GM18511 (cell line): Measurements from ENCODE around the gene TRIO.

Experiments
- ATAC-seq: cut with Tn5 transposase; IDR thresholded peaks from one replicate; pipeline ENCODE4 v1.9.1; 2021; ENCODE audit warnings: mild to moderate bottlenecking, moderate library complexity; ENCODE audit not compliant: unreplicated experiment

Gene TRIO

DNA sequence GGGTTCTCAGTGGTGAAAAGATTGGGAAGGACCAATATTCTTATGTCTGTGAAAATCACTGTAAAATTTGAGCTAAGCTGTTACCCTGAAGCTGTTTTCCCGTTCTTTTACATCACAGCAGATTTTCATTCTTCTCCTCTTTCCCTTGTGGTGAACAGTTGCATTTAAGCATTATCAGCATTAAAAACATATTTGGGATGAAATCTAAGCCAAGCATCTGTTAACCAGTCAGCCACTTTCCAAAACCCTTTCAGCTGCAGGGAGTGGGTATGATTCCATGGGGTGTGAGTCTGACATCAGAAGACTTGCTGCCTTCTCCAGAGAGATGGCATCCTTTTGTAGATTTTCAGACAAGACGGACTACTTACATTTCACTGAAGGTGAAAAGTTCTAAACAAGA lies 97.2 kb downstream of the TRIO start:
- no peak for ATAC-seq

DNA sequence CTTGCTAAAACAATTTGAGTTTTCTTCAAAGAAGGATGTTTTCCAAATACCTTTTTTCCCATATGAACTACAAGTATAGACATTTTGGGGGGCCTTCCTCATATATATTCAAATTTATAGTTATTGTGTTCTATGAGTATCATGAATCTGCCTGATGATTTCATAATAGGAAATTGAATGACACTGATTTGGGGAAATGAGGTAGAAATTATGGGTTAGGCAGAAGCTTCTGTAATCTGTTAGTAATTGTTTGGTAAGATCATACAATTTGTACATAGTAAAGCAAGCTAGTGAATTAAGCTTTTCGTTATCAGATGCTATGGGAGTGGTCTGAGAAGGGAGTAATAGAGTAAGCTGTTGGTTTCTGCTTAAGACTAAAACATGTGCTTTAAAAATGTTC lies 98.0 kb downstream of the TRIO start:
- no peak for ATAC-seq

DNA sequence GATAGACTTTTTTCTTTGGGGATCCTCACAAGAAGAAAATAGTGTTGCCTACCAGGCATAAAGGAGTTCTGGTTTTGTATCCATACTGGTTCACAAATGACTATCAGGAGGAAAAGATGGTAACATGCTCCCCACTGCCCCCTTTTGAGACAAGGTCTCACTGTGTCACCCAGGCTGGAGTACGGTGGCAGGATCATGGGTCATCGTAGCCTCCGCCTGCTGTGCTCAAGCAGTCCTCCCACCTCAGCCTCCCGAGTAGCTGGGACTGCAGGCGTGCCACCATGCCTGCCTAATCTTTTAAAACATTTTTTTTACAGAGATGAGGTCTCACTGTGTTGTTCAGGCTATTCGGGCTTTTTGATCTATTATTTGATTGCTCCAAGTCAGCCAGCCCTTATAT lies 99.3 kb downstream of the TRIO start:
- no peak for ATAC-seq

DNA sequence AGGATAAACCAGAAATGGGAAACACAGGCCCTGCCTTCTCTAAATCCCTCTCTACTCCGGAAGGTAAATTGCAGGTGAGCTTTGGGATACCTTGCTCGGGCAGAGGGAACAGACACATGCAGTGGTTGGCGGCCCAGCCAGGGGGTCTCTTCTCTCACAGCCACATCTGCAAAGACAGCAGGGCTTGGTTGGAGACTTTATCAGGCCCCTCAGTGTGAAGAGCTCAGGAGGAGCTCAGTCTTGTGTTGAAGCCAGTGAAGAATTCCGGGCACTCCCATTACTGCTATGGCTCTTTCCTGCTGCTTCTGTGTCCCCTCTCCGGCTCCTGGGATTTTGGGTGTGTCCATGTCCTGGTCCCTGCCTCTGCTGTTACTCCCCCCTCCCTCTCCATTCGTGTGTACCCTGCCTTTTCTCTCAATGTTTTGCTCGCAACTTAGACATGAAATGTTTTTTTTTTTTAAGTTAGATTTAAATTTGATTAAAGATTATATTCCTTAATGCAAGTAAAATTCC lies 99.8 kb downstream of the TRIO start:
- ATAC-seq: no peak

DNA sequence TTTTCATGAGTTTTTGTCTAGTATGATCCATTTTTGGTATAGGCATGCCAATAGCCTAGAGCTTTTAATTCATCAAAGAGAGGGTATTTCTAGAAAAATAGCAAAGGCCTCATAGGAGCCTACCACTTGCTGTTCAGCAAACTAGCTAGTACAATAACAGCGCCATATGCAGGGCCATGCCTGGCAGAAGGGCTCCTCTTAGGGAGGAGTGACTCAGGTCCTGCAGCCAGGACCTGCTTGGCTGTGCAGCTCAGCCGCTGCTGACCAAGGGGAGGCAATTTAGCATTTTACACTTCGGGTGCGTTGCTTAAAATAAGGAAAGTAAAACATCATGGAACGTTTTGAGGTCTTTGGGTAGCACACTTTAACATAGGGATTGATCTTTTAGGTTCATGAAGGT lies 100.6 kb downstream of the TRIO start:
- ATAC-seq: no peak

DNA sequence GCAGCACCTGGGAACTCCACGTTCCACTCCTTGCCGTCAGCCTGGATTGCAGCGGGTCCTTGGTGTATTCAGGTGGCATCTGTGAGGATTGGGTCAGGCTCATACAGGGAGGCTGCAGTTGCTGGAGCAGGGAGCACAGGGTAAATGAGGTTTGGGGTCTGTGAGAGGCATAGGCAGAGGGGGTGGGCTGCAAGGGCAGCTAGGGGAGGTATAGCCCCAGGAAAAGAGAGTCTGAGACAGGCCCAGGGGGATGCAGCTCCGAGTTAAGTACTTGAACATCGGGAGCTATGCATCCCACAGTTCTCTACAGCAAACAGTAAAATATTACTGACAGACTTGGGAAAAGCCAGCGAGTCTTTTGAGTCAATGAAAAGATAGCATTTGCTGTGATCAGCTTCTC lies 101.6 kb downstream of the TRIO start:
- ATAC-seq: no peak

DNA sequence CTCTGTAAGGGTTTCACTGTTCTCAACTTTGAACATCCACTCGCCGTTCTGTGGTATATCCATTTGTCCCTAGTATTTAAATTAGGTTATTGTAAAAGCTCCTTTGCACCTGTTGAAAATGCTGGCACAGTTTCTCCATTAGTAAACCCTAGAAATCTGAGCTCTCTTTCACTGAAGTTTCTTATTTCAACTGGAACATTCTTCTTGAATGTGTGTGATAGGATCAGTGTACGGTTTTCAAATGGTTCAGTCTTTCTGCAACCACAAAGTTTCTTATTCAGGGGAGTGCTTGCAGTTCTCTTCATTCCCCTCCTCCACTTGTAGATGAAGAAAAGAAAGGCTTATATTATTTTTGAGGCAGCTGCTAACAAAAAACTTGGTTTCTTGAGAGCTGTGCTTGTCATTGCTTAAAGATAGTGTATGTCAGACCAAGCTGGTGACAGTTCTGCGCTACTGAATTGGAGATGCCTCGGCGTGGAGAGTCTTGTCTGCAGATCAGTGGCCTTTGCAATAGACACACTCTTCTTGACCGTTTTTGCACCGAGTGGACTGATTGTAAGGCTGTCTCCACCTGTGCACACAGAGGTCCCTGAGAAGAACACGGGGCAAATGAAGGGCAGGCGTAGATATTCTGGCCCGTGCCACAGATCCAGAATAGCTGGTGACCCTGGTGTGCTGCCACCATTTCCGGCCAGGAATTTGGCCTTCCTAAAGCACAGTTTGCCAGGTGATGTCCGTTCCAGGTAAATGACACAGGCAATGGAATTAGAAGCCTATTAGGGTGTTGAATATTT lies 102.2 kb downstream of the TRIO start:
- ATAC-seq: peak; percentile 52

DNA sequence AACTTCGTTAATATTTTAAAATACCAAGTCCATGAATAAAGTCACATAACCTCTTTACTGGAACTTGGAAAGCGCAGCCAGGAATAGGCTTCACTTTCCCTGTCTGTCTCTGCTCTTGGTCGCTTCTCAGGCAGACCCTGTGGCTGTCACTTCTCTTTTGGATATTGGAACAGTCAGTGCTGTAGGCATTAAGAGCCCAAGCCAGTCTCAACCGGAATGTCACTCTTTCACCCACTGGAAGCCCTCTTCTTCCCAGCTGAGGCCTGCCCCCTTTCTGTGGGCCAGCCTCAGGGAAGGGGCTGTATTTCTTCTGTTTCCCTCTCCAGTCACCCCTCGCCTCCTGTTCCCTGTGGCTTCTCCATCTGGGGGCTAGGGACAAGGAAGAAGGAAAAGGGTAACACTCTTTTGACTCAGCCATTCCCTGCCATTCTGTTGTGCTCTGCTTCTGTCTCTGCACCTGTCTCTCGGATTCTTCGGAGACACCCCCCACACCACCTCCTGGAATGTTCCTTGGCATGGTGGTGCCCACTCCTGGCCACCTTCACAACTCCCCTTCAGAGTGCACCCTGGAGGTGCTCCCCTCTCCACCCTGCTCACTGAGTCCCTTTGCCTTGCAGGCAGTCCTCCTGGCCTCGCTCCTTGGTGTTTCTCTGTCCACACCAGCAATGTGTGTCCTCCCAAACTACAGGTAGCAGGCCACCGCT lies 103.4 kb downstream of the TRIO start:
- ATAC-seq: no peak

DNA sequence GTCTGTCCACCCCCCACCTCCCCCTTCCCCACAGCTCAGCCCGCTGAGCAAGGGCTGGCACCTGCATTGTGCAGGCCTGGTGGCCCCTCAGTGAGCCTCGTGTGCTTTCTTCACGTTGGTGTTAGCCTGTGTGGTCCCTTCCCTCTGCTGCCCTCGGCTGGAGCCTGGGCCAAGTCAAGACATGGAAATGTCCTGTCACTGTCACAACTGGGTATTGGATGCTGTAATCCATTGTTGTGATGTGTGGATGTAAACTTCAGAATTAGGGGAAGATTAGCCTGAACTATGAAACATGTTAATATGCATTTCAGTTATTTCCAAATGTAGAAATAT lies 103.9 kb downstream of the TRIO start:
- no peak for ATAC-seq

DNA sequence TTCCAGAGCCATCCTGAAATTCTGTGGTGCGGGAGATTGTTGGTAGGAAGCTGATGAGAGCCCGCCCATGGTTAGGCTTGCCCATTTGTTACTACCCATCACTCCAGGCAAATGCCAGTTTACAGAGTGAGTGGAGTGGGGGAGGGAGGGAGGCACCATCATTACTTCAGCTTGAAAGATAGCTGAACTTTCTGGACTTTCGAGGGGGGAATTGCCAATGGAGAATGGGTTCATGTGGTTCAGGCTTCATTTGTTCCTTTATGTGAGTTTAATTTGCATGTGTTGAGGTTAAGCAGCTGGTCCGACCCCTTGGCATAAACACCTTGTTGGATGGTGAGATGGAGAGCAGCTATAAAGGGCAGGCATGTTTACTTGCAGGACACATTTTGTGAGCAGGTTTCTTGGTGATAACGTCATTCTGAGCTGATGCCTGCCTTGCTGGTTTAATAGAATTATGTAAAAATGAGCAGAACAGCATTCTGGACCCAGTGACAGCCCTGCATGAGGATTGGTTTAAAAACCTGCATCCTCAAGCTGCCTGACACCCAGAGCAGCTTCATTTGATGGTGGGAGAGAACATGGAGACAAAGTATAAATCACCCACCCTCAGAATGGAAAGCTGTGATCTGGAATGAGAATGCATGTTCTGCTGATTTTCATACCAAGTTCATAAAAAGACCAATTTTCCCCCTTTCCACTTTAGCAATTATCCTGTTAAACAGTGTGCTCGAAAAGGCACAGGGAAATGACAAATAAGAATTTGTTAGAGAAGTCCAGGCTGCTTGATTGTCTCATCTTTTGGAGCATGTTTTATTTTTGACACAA lies 106.3 kb downstream of the TRIO start:
- ATAC-seq: no peak

DNA sequence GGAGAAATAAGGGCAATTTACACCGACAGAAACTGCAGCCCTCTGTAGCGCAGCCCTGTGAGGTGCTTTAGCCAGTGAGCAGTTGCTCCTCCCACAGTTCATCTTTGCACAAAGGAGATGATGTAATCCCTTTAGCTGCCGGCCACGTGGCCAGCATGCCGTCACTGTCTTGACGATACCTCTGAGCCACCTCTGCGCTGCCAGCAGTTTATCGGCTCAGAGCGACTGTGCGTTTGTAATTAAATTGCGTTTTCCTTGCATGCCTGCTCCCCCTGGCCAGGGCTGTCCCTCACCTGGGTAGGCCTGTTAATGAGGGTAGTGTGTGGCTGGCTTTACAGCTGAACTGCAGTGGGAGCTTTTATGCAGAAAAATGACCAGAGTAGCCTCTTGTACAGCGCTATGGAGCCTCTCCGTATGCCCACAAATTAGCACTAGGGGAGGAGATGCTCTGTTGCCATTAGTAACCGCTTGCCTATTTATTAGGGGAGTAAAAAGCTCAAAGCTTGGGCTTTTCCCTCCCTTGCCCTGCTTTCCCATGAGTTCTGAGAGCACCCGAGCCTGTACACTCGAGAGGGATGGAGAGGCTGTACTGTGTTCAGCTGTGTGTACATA lies 107.0 kb downstream of the TRIO start:
- ATAC-seq: peak; percentile 6

DNA sequence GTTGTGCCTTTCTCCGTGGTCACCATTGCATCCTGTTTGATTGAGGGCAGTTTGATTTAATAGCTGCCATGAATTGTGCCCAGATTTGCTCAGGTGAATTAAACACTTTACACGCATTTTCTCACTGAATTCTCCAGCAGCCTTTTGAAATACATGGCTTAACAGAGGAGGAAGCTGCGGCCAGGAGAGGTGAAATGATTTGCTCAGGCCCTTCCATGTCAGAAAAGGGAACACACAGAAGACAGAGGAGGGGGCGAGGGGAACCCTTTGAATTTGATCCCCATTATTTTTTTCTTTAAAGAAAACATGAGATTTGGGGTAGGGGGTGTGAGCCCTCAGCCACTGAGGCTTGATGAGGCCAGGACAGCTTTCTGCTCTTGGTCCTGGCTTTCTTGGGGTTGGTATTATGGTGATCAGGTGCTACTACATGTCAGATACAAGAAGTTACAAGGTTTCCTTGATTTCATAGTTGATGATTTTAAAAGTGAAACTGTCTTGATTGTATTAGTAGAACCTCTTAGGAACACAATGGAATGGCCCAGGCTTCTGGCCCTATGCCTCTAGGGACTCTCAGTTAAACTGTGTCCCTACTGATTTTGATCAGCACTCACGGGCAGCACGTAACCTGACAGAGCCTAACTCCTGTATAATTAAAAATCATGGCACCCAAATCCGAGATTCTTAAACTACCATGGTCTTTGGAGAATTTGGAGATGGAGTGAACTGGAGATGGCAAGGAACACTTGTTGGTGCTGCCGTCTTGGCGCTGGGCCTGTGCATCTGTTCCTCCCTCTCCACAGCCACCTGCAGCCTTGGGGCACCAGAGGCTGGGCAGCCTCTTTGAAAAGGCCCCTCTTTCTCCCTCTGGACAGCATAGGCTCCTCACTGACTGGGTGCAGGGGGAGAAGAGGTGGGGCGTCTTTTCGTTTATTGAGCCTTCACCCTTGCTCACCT lies 107.9 kb downstream of the TRIO start:
- peak; percentile 74 for ATAC-seq

DNA sequence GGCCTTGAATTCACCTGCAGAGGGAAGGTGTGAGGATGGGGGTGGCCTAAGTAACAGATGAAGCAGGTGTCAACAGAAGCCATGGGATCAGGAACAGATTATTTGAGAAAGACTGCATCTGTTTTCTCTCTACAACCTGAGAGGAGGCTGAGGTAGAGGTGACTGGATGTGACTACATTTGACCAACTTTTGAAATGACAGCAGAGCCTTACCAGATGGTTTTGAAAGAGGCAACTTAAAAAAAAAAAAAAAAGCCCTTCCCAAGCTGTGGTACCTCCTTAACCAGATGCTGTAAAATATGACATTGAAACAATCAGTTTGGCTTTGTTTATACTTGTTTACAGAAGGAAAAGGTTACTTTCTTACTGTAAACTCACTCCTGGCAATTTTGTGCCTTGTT lies 108.6 kb downstream of the TRIO start:
- ATAC-seq: peak; percentile 58

DNA sequence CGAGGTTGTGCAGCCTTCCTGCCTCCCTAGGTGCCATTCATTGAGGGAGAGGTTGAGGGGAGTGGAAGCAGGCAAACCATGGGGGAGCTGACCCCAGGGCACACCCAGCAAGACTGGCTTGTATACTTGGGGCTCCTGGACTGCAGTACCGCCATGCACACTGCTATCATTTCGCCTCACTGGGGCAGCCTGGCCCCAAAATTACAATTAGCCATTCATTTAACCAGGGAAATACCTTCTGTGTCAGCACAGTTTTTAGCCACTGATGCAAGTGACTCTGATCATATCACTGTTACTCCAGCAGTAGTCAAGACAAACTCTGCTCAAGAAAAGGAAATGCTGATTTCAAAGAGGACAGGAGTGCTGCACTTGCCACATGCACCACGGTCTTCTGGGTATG lies 109.7 kb downstream of the TRIO start:
- ATAC-seq: no peak

DNA sequence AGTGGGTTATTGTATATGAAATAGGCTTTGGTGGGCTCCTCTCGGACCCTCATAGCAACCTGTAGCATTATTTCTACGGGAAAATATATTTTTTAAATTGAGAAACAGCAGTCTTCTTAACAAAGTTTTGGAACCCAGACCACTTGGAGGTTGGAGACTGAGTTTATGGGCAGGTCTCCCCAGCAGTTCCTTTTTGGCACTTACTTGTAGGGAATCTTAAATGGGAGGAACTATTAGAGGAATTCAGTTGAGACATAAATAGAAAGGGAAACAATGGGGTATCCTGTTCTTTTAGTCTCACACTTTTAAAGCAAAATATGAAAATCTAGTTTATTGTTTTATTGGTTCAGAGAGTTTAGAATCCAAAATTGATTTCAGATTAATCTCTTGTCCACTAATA lies 111.5 kb downstream of the TRIO start:
- no peak for ATAC-seq

DNA sequence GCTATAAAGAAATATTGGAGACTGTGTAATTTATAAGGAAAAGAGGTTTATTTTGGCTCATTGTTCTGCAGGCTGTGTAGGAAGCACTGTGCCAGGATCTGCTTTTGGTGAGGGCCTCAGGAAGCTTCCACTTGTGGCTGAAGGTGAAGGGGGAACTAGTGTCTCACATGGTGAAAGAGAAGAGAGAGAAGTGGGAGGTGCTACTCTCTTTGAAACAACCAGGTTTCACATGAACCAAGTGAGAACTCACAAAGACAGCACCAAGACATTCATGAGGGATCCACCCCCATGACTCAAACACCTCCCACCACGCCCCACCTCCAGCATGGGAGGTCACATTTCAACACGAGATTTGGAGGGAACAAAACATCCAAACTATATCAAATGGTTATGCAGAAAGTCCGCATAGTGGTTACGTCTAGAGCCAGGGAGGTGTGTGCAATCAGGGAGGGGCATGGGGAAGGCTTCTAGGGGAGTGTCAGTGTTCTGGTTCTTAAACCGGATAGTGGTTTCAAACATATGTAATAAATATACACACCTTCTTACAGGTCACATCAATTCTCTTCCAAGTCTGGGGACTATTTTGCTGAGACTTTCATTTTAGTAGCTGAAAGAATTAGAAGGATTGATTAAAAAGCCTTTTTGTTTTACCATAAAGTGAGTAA lies 113.0 kb downstream of the TRIO start:
- ATAC-seq: no peak

DNA sequence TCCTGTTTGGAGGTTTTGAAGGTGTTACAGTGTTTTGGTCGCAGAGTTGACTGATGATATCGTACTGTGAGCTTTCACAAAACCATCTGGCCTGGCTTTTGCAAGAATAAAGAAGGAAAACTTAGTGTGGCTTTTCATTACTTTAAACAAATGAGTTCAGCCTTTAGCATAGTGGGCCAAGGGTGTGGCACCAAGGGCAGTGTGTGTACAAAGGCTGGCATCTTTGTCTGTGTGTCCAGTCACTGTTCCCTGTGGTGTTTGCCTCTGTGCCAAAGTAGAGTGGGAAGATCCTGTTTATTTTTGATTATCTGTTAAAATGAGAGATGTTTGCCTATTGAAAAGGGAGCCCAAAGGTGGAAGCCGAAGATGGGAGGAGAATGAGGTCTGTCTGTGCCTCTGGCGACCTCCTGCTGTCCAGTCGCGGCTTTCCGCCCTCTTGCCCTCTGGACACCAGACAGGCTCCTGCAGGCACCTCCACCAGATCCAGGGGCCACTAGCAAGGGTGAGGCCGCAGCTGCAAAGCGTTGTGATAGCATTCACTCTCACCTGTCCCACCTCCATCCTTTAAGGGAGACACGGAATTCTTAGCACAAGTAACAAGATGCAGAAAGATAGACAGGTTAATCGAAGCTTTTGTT lies 113.7 kb downstream of the TRIO start:
- ATAC-seq: no peak

DNA sequence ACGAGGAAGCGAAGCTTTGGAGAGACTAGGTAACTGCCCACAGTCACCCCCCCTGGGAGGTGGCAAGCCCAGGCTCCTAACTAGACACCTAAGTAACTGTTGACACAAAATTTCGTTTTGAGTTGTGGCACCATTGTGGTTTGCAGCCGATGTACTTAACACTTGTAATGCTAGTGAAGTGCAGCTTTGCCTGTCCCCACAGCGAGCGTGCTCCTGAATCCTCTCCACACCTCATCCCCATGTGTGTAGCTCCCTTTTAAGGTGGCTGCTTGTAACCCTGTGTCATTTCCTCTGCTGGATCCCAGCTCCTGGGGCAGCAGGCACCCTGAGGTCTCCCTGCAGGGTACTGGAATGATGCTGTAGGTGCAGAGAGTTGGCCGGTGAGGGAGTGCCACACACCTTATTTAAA lies 114.9 kb downstream of the TRIO start:
- ATAC-seq: peak; percentile 50

DNA sequence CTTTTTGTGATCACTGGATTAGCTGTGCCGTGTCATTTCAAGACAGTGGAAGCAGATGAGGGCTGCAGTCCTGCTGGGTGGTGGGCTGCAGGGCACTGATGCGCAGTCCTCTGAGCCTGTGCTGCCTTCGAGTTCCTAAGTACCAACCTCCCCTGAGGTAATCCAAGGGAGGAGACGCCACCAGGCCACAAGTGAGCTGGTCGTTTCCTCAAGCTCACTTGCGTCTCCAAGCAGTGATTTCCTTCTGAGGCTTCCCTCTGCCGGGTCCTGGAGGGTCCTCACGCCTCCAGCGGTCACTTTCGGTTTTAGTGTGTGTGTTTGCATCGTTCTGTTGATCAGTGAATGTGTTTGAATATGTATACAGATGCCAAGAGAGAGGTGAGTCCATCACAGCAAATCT lies 115.7 kb downstream of the TRIO start:
- ATAC-seq: peak; percentile 50
